GM12873 (cell line): ENCODE results near the gene GPC4.

Experiments used
- TF ChIP-seq, protein P1 (sequence below): IDR thresholded peaks from 2 replicates; pipeline ENCODE4 v1.5.1; 2012; ENCODE audit warnings: low read depth, mild to moderate bottlenecking, moderate library complexity, low read length, control low read depth; ENCODE audit not compliant: insufficient read depth; ENCODE audit errors: missing control alignments

The GPC4 gene

GRCh38 chrX:133375615-133376340 is 39.5 kb downstream of the GPC4 start:
- TF ChIP-seq, protein P1, sequence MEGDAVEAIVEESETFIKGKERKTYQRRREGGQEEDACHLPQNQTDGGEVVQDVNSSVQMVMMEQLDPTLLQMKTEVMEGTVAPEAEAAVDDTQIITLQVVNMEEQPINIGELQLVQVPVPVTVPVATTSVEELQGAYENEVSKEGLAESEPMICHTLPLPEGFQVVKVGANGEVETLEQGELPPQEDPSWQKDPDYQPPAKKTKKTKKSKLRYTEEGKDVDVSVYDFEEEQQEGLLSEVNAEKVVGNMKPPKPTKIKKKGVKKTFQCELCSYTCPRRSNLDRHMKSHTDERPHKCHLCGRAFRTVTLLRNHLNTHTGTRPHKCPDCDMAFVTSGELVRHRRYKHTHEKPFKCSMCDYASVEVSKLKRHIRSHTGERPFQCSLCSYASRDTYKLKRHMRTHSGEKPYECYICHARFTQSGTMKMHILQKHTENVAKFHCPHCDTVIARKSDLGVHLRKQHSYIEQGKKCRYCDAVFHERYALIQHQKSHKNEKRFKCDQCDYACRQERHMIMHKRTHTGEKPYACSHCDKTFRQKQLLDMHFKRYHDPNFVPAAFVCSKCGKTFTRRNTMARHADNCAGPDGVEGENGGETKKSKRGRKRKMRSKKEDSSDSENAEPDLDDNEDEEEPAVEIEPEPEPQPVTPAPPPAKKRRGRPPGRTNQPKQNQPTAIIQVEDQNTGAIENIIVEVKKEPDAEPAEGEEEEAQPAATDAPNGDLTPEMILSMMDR: no peak

- TF ChIP-seq, protein P1: no peak
These were observed 40.4 kb downstream of the GPC4 start for GRCh38 chrX:133374874-133375387.

- TF ChIP-seq, protein P1: no peak
These were observed 41.8 kb downstream of the GPC4 start for GRCh38 chrX:133373386-133374079.

DNA sequence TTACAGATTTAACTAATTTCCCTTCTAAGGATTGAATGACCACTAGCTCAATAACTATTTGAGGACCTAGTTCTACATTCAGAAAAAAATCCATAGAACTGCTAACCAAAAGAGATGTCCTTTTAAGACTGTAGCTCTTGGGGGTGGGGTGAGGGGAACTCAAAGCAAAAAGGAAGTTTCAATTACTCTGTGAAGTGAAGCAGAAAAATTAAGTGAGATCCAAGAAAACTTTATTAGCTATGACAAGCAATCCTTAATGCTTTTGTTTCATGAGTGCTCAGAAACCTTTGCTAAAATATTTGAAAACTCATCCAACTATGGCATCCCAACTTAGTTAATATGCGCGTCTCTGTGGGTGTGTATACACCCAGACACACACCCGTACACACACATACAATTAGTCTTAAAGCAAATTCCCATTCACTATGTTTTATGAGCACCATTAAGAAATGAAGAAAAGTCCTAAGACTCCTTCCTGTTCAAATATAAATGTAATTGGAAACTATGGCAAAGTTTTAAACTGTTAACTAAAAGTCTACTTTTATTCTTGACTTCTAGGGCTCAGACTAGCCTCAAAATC is 44.5 kb downstream of the GPC4 start:
- TF ChIP-seq, protein P1: no peak

DNA sequence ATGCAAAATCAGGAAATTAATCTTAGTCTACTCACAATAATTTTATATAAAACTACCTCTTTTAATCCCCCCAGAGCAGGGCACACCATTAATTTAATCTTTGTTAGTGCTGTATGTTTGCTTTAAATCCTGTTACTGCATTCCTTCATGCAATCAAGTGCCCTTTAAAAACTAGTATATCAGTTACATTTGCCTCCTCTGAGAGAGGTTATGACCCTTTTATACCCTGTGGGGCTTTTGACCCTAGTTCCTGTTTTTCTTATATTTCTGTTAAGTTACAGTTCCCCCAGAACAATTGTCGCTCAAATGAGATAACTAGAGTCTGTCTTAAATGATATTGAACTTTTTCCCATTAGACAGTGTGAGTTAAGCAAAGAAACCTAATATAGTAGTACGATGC is 46.2 kb downstream of the GPC4 start:
- TF ChIP-seq, protein P1: no peak

DNA sequence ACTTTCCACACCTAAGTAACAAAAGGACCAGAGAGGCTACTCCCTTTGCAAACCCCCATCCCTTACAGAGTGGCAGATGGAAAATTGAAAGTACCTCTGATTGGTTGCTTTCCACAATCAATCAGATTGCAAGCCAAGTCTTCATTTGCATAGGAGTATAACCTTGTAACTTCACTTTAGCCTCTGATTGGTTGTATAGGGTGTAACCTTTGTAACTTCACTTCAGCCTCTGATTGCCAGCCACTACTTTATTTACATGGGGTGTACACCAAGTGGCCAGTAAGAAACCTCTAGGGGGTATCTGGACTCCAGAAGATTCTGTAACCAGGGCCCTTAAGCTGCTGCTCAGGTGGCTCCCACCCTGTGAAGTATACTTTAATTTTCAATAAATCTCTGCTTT is 48.6 kb downstream of the GPC4 start:
- TF ChIP-seq, protein P1: no peak
